Liver (tissue), 9 donors: ENCODE results near the gene NDUFAF7. TPM values are rescaled to one million over a fixed set of nuclear protein-coding genes. Genes with fewer than 3 reads are reported as not detected.

Experiments
- DNase-seq: peaks from one replicate; pipeline ENCODE4 v3.0.0-alpha.2; 2017; ENCODE audit warnings: low spot score
- H3K27ac ChIP-seq, 2 donors: one replicate each; pipeline ENCODE4 v1.7.0; 2013; ENCODE audit warnings: inconsistent platforms in 2 of 2, low read length in 2 of 2, control low read depth in 1 of 2, low read depth in 1 of 2, mild to moderate bottlenecking in 1 of 2
- H3K27me3 ChIP-seq, 4 donors: one replicate each; pipeline versions ENCODE4 v1.6.1 to v1.7.0; 2013; ENCODE audit warnings: low read length in 3 of 4, inconsistent platforms in 1 of 4, mild to moderate bottlenecking in 1 of 4, moderate library complexity in 1 of 4; ENCODE audit not compliant: control insufficient read depth in 4 of 4, insufficient read depth in 4 of 4
- H3K36me3 ChIP-seq, 4 donors: one replicate each; pipeline versions ENCODE4 v1.6.1 to v1.7.0; 2013; ENCODE audit warnings: low read length in 3 of 4, mild to moderate bottlenecking in 3 of 4, low read depth in 1 of 4, moderate library complexity in 1 of 4; ENCODE audit not compliant: control insufficient read depth in 4 of 4, insufficient read depth in 3 of 4
- H3K4me1 ChIP-seq, 4 donors: one replicate each; pipeline versions ENCODE4 v1.6.1 to v1.7.0; 2013; ENCODE audit warnings: low read length in 3 of 4, mild to moderate bottlenecking in 3 of 4, moderate library complexity in 1 of 4; ENCODE audit not compliant: control insufficient read depth in 4 of 4, insufficient read depth in 4 of 4
- H3K4me3 ChIP-seq, 3 donors: one replicate each; pipeline versions ENCODE4 v1.6.1 to v1.7.0; 2013; ENCODE audit warnings: low read length in 3 of 3, control low read depth in 1 of 3, low read depth in 1 of 3, mild to moderate bottlenecking in 1 of 3
- H3K9ac ChIP-seq, 2 donors: one replicate each; pipeline ENCODE4 v1.7.0; 2013; ENCODE audit warnings: low read length in 2 of 2, mild to moderate bottlenecking in 2 of 2, moderate library complexity in 2 of 2, control low read depth in 1 of 2, low read depth in 1 of 2
- H3K9me3 ChIP-seq, 4 donors: one replicate each; pipeline versions ENCODE4 v1.6.1 to v1.7.0; 2013; ENCODE audit warnings: low read length in 3 of 4; ENCODE audit not compliant: control insufficient read depth in 4 of 4
- EGR1 ChIP-seq, 2 donors: IDR thresholded peaks; 2 replicates each; pipeline ENCODE4 v1.6.1; 2016 to 2018; ENCODE audit warnings: antibody characterized with exemption in 2 of 2, low read depth in 2 of 2
- FOXA1 ChIP-seq: IDR thresholded peaks from 2 replicates; pipeline ENCODE4 v1.6.1; 2016; ENCODE audit warnings: antibody characterized with exemption
- FOXA2 ChIP-seq: IDR thresholded peaks from 2 replicates; pipeline ENCODE4 v1.6.1; 2016; ENCODE audit warnings: antibody characterized with exemption
- GABPA ChIP-seq, 2 donors: IDR thresholded peaks in 1 of 2; conservative IDR thresholded peaks in 1 of 2; 2 replicates each; pipeline ENCODE4 v1.6.1; 2016; ENCODE audit warnings: antibody characterized with exemption in 2 of 2, mild to moderate bottlenecking in 1 of 2, moderate library complexity in 1 of 2
- HNF4A ChIP-seq, 2 donors: conservative IDR thresholded peaks; 2 replicates each; pipeline ENCODE4 v1.6.1; 2016; ENCODE audit warnings: antibody characterized with exemption in 2 of 2, mild to moderate bottlenecking in 2 of 2
- HNF4G ChIP-seq: IDR thresholded peaks from 2 replicates; pipeline ENCODE4 v1.6.1; 2016; ENCODE audit warnings: antibody characterized with exemption
- JUND ChIP-seq, 2 donors: IDR thresholded peaks; 2 replicates each; pipeline ENCODE4 v1.6.1; 2016; ENCODE audit warnings: antibody characterized with exemption in 2 of 2
- NR2F2 ChIP-seq: IDR thresholded peaks from 2 replicates; pipeline ENCODE4 v1.6.1; 2016; ENCODE audit warnings: antibody characterized with exemption
- RAD21 ChIP-seq, 2 donors: IDR thresholded peaks; 2 replicates each; pipeline ENCODE4 v1.6.1; 2016; ENCODE audit warnings: antibody characterized with exemption in 2 of 2, mild to moderate bottlenecking in 2 of 2
- RXRA ChIP-seq, 2 donors: IDR thresholded peaks; 2 replicates each; pipeline ENCODE4 v1.6.1; 2017 to 2018; ENCODE audit warnings: antibody characterized with exemption in 2 of 2, mild to moderate bottlenecking in 1 of 2
- SP1 ChIP-seq: IDR thresholded peaks from 2 replicates; pipeline ENCODE4 v1.6.1; 2018; ENCODE audit warnings: antibody characterized with exemption, mild to moderate bottlenecking
- TAF1 ChIP-seq: conservative IDR thresholded peaks from 2 replicates; pipeline ENCODE4 v1.6.1; 2016; ENCODE audit warnings: antibody characterized with exemption, mild to moderate bottlenecking
- YY1 ChIP-seq: IDR thresholded peaks from 2 replicates; pipeline ENCODE4 v1.6.1; 2016; ENCODE audit warnings: antibody characterized with exemption, mild to moderate bottlenecking
- WGBS: extraction: QIAGEN DNeasy Blood & Tissue Kit; methylation state at CpG from one replicate; pipeline ENCODE4 v1.1.7; 2013; 5-methylcytosine and 5-hydroxymethylcytosine counted together
- polyA plus RNA-seq, 2 donors: library from polyadenylated mRNA; stranded (reverse) in 1 of 2; unstranded in 1 of 2; fragments of 200-250 nt in 1 of 2; fragments of >200 nt in 1 of 2; fragmentation: Nextera tagmentation in 1 of 2; extraction: Ambion mirVana in 1 of 2; gene quantifications; one replicate each; pipeline versions ENCODE4 v1.2.1 to v1.2.3, GENCODE V29; 2013 to 2015
- total RNA-seq, 2 donors: library from RNA; depleted of rRNA; stranded (reverse); fragments of >200 nt; gene quantifications; one replicate each; pipeline ENCODE4 v1.2.3, GENCODE V29; 2014
- TF ChIP-seq, protein P1 (sequence below): IDR thresholded peaks from 2 replicates; pipeline ENCODE4 v1.6.1; 2016; ENCODE audit warnings: antibody characterized with exemption
- TF ChIP-seq, protein P2 (sequence below): IDR thresholded peaks from 2 replicates; pipeline ENCODE4 v1.6.1; 2016; ENCODE audit warnings: antibody characterized with exemption
- TF ChIP-seq, protein P3 (sequence below): IDR thresholded peaks from 2 replicates; pipeline ENCODE4 v1.6.1; 2016; ENCODE audit warnings: antibody characterized with exemption, mild to moderate bottlenecking
- TF ChIP-seq, protein P4 (sequence below): fragments of 150-350 bp; IDR thresholded peaks from 2 replicates; pipeline ENCODE4 v1.5.1; 2017; ENCODE audit warnings: improper control_type of control experiment, low read depth, low read length; ENCODE audit not compliant: missing input control
- TF ChIP-seq, protein P5 (sequence below): IDR thresholded peaks from 2 replicates; pipeline ENCODE4 v1.6.1; 2016; ENCODE audit warnings: antibody characterized with exemption
- donor health status: healthy.
- donor health status: healthy.
- donor health status: healthy.
- donor health status: healthy.
- donor health status: healthy.

The NDUFAF7 gene
- total and polyA plus RNA-seq, 4 donors, result 8.7 to 13.6 (median 11.3) TPM

DNA sequence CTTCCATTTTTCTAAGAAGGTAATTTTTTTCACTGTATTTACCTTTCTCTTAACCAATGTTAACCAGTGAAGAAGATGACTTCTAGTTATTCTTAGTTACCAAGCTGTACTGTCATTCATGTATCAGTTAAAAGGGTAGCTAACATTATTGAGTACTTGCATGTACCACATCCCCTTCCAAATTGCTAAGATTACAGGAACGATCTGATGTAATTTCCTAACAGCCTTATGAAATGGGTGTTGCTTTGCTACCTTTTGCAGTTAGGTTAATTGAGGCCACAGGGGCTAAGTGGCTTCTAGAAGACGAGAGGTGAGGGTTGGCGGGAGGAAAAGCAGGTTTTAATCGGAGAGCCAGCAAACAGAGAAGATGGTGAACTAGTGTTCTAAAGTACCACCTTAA is 41.2 kb upstream of the NDUFAF7 start:
- Histone ChIP-seq H3K9me3 (no peaks in the 10 kb centered on the region), H3K36me3 (no peaks in the 10 kb centered on the region), H3K27ac (no peak overlapping the region), H3K27me3 (no peaks in the 10 kb centered on the region), H3K4me3 (no peak overlapping the region), H3K4me1 (no peaks in the 10 kb centered on the region), H3K9ac (no peak overlapping the region)
- no peak for TF ChIP-seq RAD21 (IDR thresholded peaks at IDR 0.05)
- TF ChIP-seq SP1, result no peak
- no peak for TF ChIP-seq NR2F2
- TF ChIP-seq FOXA1, result no peak
- no peak for TF ChIP-seq JUND (IDR thresholded peaks at IDR 0.05)
- TF ChIP-seq, protein P1, sequence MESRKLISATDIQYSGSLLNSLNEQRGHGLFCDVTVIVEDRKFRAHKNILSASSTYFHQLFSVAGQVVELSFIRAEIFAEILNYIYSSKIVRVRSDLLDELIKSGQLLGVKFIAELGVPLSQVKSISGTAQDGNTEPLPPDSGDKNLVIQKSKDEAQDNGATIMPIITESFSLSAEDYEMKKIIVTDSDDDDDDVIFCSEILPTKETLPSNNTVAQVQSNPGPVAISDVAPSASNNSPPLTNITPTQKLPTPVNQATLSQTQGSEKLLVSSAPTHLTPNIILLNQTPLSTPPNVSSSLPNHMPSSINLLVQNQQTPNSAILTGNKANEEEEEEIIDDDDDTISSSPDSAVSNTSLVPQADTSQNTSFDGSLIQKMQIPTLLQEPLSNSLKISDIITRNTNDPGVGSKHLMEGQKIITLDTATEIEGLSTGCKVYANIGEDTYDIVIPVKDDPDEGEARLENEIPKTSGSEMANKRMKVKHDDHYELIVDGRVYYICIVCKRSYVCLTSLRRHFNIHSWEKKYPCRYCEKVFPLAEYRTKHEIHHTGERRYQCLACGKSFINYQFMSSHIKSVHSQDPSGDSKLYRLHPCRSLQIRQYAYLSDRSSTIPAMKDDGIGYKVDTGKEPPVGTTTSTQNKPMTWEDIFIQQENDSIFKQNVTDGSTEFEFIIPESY, result no peak
- TF ChIP-seq, protein P2, sequence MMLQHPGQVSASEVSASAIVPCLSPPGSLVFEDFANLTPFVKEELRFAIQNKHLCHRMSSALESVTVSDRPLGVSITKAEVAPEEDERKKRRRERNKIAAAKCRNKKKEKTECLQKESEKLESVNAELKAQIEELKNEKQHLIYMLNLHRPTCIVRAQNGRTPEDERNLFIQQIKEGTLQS, result no peak
- TF ChIP-seq TAF1, result no peak
- TF ChIP-seq FOXA2, result no peak
- TF ChIP-seq EGR1 (IDR thresholded peaks at IDR 0.05; ENCODE audit: low read depth in 2 of 2), result no peak
- TF ChIP-seq, protein P3, sequence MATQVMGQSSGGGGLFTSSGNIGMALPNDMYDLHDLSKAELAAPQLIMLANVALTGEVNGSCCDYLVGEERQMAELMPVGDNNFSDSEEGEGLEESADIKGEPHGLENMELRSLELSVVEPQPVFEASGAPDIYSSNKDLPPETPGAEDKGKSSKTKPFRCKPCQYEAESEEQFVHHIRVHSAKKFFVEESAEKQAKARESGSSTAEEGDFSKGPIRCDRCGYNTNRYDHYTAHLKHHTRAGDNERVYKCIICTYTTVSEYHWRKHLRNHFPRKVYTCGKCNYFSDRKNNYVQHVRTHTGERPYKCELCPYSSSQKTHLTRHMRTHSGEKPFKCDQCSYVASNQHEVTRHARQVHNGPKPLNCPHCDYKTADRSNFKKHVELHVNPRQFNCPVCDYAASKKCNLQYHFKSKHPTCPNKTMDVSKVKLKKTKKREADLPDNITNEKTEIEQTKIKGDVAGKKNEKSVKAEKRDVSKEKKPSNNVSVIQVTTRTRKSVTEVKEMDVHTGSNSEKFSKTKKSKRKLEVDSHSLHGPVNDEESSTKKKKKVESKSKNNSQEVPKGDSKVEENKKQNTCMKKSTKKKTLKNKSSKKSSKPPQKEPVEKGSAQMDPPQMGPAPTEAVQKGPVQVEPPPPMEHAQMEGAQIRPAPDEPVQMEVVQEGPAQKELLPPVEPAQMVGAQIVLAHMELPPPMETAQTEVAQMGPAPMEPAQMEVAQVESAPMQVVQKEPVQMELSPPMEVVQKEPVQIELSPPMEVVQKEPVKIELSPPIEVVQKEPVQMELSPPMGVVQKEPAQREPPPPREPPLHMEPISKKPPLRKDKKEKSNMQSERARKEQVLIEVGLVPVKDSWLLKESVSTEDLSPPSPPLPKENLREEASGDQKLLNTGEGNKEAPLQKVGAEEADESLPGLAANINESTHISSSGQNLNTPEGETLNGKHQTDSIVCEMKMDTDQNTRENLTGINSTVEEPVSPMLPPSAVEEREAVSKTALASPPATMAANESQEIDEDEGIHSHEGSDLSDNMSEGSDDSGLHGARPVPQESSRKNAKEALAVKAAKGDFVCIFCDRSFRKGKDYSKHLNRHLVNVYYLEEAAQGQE, result no peak
- TF ChIP-seq HNF4G, result no peak
- TF ChIP-seq RXRA (IDR thresholded peaks at IDR 0.05), result no peak
- TF ChIP-seq, protein P4, sequence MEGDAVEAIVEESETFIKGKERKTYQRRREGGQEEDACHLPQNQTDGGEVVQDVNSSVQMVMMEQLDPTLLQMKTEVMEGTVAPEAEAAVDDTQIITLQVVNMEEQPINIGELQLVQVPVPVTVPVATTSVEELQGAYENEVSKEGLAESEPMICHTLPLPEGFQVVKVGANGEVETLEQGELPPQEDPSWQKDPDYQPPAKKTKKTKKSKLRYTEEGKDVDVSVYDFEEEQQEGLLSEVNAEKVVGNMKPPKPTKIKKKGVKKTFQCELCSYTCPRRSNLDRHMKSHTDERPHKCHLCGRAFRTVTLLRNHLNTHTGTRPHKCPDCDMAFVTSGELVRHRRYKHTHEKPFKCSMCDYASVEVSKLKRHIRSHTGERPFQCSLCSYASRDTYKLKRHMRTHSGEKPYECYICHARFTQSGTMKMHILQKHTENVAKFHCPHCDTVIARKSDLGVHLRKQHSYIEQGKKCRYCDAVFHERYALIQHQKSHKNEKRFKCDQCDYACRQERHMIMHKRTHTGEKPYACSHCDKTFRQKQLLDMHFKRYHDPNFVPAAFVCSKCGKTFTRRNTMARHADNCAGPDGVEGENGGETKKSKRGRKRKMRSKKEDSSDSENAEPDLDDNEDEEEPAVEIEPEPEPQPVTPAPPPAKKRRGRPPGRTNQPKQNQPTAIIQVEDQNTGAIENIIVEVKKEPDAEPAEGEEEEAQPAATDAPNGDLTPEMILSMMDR, result no peak
- no peak for TF ChIP-seq HNF4A (conservative IDR thresholded peaks at IDR 0.05)
- no peak for TF ChIP-seq GABPA (IDR thresholded peaks at IDR 0.05 in 1 of 2, conservative IDR thresholded peaks at IDR 0.05 in 1 of 2)
- TF ChIP-seq YY1, result no peak
- TF ChIP-seq, protein P5, sequence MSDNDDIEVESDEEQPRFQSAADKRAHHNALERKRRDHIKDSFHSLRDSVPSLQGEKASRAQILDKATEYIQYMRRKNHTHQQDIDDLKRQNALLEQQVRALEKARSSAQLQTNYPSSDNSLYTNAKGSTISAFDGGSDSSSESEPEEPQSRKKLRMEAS, result no peak
- 84% methylated on average over 4 of the region's 4 CpGs for WGBS
- no peak for DNase-seq

DNA sequence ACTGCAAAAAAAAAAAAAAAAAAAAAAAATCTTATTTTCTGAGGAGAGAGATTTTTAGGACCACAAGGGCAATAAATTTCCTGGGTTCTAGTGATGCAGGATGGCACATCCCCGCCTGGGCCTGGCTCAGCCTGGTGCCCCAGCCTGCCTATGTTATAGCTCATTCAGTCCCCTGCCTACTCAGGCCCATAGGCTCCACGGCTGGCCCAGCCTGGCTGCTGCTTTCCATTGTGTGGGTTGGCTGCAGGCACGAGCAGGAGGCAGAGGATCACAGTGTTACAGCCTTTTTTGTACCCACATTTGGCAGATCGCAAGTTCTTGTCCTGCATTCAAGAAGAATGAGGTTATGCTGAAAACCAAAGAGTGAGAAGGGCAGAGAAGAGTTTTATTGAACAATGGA is 40.2 kb upstream of the NDUFAF7 start:
- Histone ChIP-seq H3K27ac (no peak overlapping the region), H3K4me3 (no peak overlapping the region), H3K36me3 (no peaks in the 10 kb centered on the region), H3K27me3 (no peaks in the 10 kb centered on the region), H3K4me1 (no peaks in the 10 kb centered on the region), H3K9ac (no peak overlapping the region), H3K9me3 (no peaks in the 10 kb centered on the region)
- TF ChIP-seq FOXA2, result no peak
- TF ChIP-seq, protein P2, result no peak
- no peak for TF ChIP-seq JUND (IDR thresholded peaks at IDR 0.05)
- TF ChIP-seq RAD21 (IDR thresholded peaks at IDR 0.05), result no peak
- TF ChIP-seq, protein P1, result no peak
- 92% methylated on average over 4 of the region's 4 CpGs for WGBS
- DNase-seq, result no peak
